GM10266 (cell line): ENCODE data around the gene BTNL9.

Source experiments
- DNase-seq: peaks from one replicate; pipeline ENCODE4 v3.0.0; 2012; ENCODE audit errors: extremely low spot score
- CTCF ChIP-seq: IDR thresholded peaks from 2 replicates; pipeline ENCODE4 v1.5.1; 2012; ENCODE audit warnings: mild to moderate bottlenecking, low read depth; ENCODE audit not compliant: control insufficient read depth, insufficient read depth; ENCODE audit errors: missing control alignments

BTNL9 gene

DNA sequence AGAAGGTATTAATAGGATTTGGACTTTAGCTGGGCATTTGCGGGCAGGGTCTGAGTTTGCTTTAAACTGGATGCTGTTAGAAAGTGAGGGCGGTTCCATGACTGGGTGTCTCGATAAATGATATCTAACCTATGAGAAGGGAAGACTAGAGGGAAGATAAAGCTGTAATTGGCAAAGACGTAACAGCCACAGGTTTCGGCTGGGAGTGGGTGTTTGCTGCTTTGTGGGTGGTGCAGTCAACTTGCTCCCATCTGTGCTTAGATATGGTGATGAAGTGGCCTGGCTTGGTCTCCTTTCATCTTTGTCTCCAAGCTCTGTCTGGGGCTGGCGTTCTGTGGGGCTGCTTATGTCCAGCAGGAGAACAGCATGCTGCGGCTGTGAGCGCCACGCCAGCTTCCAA lies 67.6 kb downstream of the BTNL9 start:
- TF ChIP-seq CTCF = no peak
- DNase-seq = no peak

DNA sequence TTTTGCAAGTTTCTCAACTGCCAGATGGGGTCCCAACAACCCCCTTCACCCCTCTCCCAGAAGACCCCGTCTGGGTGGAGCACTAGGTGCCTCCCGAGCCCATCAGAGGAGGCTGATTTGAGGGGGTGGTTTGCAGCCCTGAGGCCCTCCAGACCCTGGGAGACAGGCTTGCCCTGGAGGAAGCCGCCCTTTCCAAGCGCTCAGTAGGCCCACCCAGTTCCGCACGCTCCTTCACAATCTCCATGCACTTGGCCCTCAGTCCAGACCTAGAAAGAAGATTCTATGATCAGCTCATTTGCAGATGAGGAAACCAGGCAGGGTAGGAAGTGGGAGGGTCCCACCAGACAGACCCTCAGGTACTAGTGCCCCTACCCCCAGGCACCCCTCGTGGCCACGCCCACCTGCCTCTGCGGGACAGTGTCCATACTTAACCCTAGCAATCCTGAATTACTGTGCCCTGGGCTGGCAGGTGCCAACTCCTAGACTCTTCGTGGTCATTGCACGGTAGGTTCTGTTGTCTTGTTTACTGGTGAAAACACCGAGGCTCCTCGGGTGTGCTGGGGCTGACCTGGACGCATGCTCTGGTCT lies 68.6 kb downstream of the BTNL9 start:
- no peak for TF ChIP-seq CTCF
- no peak for DNase-seq

DNA sequence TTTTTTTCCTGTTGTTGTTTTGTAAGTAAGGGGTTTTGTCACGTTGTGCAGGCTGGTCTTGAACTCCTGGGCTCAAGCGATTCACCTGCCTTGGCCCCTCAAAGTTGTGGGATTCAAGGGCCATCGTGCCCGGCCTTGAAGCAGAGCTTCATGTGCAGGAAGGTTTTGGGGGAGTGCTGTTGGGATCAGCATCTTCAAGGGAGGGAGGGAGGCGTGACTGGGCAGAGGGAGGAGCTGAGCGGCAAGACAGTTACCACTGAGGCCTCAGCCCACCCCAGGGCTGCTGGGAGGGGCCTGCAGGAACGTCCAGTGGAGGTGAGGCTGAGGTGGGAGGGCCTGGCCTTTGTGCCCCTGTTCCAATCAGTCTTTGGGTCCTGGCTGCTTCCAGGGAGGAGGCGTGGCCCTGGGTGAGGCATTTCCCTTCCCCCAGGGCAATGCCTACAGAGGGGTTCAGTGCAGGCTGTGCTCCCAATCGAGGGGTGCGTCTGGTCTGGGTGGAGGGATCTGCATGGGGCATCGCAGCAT lies 69.5 kb downstream of the BTNL9 start:
- no peak for TF ChIP-seq CTCF
- no peak for DNase-seq

DNA sequence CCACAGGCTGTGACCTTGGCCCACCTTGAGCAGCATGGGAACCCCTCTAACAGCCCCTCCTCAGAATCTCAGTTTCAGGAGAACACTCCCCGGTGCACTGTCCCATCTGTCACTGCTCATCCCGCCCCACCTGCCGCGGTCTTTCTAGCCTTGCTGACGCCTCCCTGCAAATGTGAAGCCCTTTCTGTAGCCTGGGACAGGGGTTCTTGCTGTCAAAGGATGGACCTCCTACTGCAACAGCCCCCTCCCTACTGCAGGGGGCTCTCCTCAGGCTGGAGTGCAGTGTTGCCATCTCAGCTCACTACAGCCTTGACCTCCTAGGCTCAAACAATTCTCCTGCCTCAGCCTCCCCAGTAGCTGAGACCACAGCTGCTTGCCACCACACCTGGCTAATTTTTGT lies 70.9 kb downstream of the BTNL9 start:
- DNase-seq = no peak
- TF ChIP-seq CTCF = no peak
